Caco-2 (cell line): ENCODE measurements around the gene TENM4. TPM values are rescaled to one million over a fixed set of nuclear protein-coding genes. Genes with fewer than 3 reads are reported as not detected.

ENCODE experiments used
- BruUV-seq: library from RNA; stranded (reverse); fragments of 400-500 nt; replicated peaks from 2 replicates; lab custom pipeline; 2021; lab: Mats Ljungman, UMichigan
- CTCF ChIA-PET: fragments of 300-600 bp; sonication (Branson Sonifier 250); formaldehyde crosslinking; loops from one replicate; lab custom pipeline; 2022; ENCODE audit warnings: antibody characterized with exemption; lab: Charles Lee
- POLR2A ChIA-PET: fragments of 300-600 bp; sonication (Branson Sonifier 250); formaldehyde crosslinking; loops from one replicate; lab custom pipeline; 2022; ENCODE audit warnings: antibody characterized with exemption; lab: Charles Lee
- DNase-seq, 2 experiments: peaks; one replicate each; pipeline versions ENCODE4 v3.0.0 to v3.0.0-alpha.2; 2020 to 2022
- H3K27me3 ChIP-seq: replicated peaks from 2 replicates; pipeline ENCODE4 v1.6.0; 2011; ENCODE audit warnings: low read length; ENCODE audit not compliant: control insufficient read depth, insufficient read depth
- H3K36me3 ChIP-seq: 2 replicates; pipeline ENCODE4 v1.5.1; 2011; ENCODE audit warnings: low read length; ENCODE audit not compliant: control insufficient read depth, insufficient read depth
- H3K4me1 ChIP-seq: fragments of 250-450 bp; sonication (Bioruptor Pico); 2 replicates; pipeline ENCODE4 v1.5.1; 2020; ENCODE audit warnings: mild to moderate bottlenecking
- H3K4me3 ChIP-seq: 2 replicates; pipeline ENCODE4 v1.5.1; 2011; ENCODE audit warnings: low read depth, mild to moderate bottlenecking, control low read depth, low read length
- H3K9me3 ChIP-seq: fragments of 250-450 bp; sonication (Bioruptor Pico); 2 replicates; pipeline ENCODE4 v1.5.1; 2020; ENCODE audit warnings: mild to moderate bottlenecking, moderate library complexity
- H3K27ac Mint-ChIP-seq: one replicate; pipeline ENCODE4 v1.8.0; 2022; ENCODE audit warnings: mixed read lengths; ENCODE audit not compliant: unreplicated experiment
- H3K27me3 Mint-ChIP-seq: one replicate; pipeline ENCODE4 v1.8.0; 2022; ENCODE audit warnings: mixed read lengths; ENCODE audit not compliant: insufficient read depth, unreplicated experiment
- H3K36me3 Mint-ChIP-seq: one replicate; pipeline ENCODE4 v1.8.0; 2022; ENCODE audit warnings: mild to moderate bottlenecking, mixed read lengths; ENCODE audit not compliant: insufficient read depth, unreplicated experiment
- H3K4me1 Mint-ChIP-seq: one replicate; pipeline ENCODE4 v1.8.0; 2022; ENCODE audit warnings: low read depth, mixed read lengths; ENCODE audit not compliant: unreplicated experiment
- H3K4me3 Mint-ChIP-seq: one replicate; pipeline ENCODE4 v1.8.0; 2022; ENCODE audit warnings: mild to moderate bottlenecking, moderate library complexity, mixed read lengths; ENCODE audit not compliant: unreplicated experiment
- H3K9me3 Mint-ChIP-seq: one replicate; pipeline ENCODE4 v1.8.0; 2022; ENCODE audit warnings: mixed read lengths; ENCODE audit not compliant: unreplicated experiment
- CTCF ChIP-seq, 2 experiments: fragments of 200-600 bp in 1 of 2; IDR thresholded peaks; 1 replicate in 1 of 2; 2 replicates in 1 of 2; pipeline versions ENCODE4 v1.5.1 to v1.8.0; 2011 to 2022; ENCODE audit warnings: antibody characterized with exemption in 1 of 2, control low read depth in 1 of 2, inconsistent platforms in 1 of 2, low read depth in 1 of 2, low read length in 1 of 2, mild to moderate bottlenecking in 1 of 2, moderate library complexity in 1 of 2; ENCODE audit not compliant: insufficient read depth in 1 of 2, severe bottlenecking in 1 of 2, unreplicated experiment in 1 of 2
- intact Hi-C: fragments of 100-400 bp; cut with micrococcal nuclease; formaldehyde crosslinking; loops from one replicate; pipeline ENCODE4 v1.10.0; 2022; ENCODE audit not compliant: unreplicated experiment
- total RNA-seq: library from RNA; stranded (reverse); gene quantifications from 2 replicates; pipeline ENCODE4 v1.2.3, GENCODE V29; 2022

TENM4 gene
- total RNA-seq, 1 experiment from 2014 or later = 1.1 TPM

GRCh38 chr11:78737891-78738290 is 702.9 kb downstream of the TENM4 start:
- ChIA-PET POLR2A (no interaction called here), CTCF (interaction anchor here (1.1 kb wide), 1 partner anchor 22 kb away, joined by 3 read pairs; no protein-coding TSS in a partner anchor)
- H3K27me3 Mint-ChIP-seq = peaks cover 14% of the 10 kb centered on the region
- no peak for TF ChIP-seq CTCF (IDR thresholded peaks at IDR 0.05; ENCODE audit: insufficient read depth in 1 of 2, low read depth in 1 of 2, low read length in 1 of 2, severe bottlenecking in 1 of 2, unreplicated experiment in 1 of 2)
- Histone ChIP-seq H3K4me1 (no peaks in the 10 kb centered on the region), H3K4me3 (no peak overlapping the region), H3K27me3 (no peaks in the 10 kb centered on the region), H3K9me3 (no peaks in the 10 kb centered on the region), H3K36me3 (no peaks in the 10 kb centered on the region)
- no peaks in the 10 kb centered on the region for H3K4me1 Mint-ChIP-seq
- intact Hi-C loops = no loop called here
- H3K27ac Mint-ChIP-seq = no peak overlapping the region
- DNase-seq = no peak
- no TSS peak for BruUV-seq
- no peaks in the 10 kb centered on the region for H3K36me3 Mint-ChIP-seq
- no peak overlapping the region for H3K4me3 Mint-ChIP-seq
- no peaks in the 10 kb centered on the region for H3K9me3 Mint-ChIP-seq

GRCh38 chr11:78737301-78737700 is 703.5 kb downstream of the TENM4 start:
- H3K27me3 ChIP-seq = no peaks in the 10 kb centered on the region

GRCh38 chr11:78735711-78736110 is 705.1 kb downstream of the TENM4 start:
- Histone ChIP-seq H3K4me3 (no peak overlapping the region), H3K27me3 (no peaks in the 10 kb centered on the region), H3K9me3 (no peaks in the 10 kb centered on the region), H3K36me3 (no peaks in the 10 kb centered on the region), H3K4me1 (no peaks in the 10 kb centered on the region)
- no peak for TF ChIP-seq CTCF (IDR thresholded peaks at IDR 0.05; ENCODE audit: insufficient read depth in 1 of 2, low read depth in 1 of 2, low read length in 1 of 2, severe bottlenecking in 1 of 2, unreplicated experiment in 1 of 2)
- no peak for DNase-seq
- POLR2A ChIA-PET = no interaction called here
- peaks cover 11% of the 10 kb centered on the region for H3K27me3 Mint-ChIP-seq
- H3K9me3 Mint-ChIP-seq = no peaks in the 10 kb centered on the region
- H3K4me3 Mint-ChIP-seq = no peak overlapping the region
- no TSS peak for BruUV-seq
- H3K27ac Mint-ChIP-seq = no peak overlapping the region
- no peaks in the 10 kb centered on the region for H3K4me1 Mint-ChIP-seq
- H3K36me3 Mint-ChIP-seq = no peaks in the 10 kb centered on the region
- CTCF ChIA-PET = no interaction called here
- intact Hi-C loops = no loop called here

More at GRCh38 chr11:78737301-78737700, 703.5 kb downstream of the TENM4 start:
- Mint-ChIP-seq H3K9me3 (no peaks in the 10 kb centered on the region), H3K27me3 (peaks cover 14% of the 10 kb centered on the region), H3K4me3 (no peak overlapping the region), H3K4me1 (no peaks in the 10 kb centered on the region), H3K27ac (no peak overlapping the region), H3K36me3 (no peaks in the 10 kb centered on the region)
- intact Hi-C loops = no loop called here
- CTCF ChIA-PET = interaction anchor here (1.0 kb wide), 1 partner anchor 92 kb away, joined by 3 read pairs; no protein-coding TSS in a partner anchor
- POLR2A ChIA-PET = no interaction called here
- Histone ChIP-seq H3K4me1 (no peaks in the 10 kb centered on the region), H3K4me3 (no peak overlapping the region), H3K9me3 (no peaks in the 10 kb centered on the region), H3K36me3 (no peaks in the 10 kb centered on the region)
- no peak for TF ChIP-seq CTCF (IDR thresholded peaks at IDR 0.05; ENCODE audit: insufficient read depth in 1 of 2, low read depth in 1 of 2, low read length in 1 of 2, severe bottlenecking in 1 of 2, unreplicated experiment in 1 of 2)
- no TSS peak for BruUV-seq
- DNase-seq = no peak
